ENCODE results near the gene GNMT. TPM values are rescaled to one million over a fixed set of nuclear protein-coding genes. Genes with fewer than 3 reads are reported as not detected.

Gene GNMT
- total and polyA plus RNA-seq, 10 of the 15 experiments (the other 5 are each of a cell fraction or from before 2014, with no cell fraction given) = 0.27 to 1.1 (median 0.39) TPM

DNA sequence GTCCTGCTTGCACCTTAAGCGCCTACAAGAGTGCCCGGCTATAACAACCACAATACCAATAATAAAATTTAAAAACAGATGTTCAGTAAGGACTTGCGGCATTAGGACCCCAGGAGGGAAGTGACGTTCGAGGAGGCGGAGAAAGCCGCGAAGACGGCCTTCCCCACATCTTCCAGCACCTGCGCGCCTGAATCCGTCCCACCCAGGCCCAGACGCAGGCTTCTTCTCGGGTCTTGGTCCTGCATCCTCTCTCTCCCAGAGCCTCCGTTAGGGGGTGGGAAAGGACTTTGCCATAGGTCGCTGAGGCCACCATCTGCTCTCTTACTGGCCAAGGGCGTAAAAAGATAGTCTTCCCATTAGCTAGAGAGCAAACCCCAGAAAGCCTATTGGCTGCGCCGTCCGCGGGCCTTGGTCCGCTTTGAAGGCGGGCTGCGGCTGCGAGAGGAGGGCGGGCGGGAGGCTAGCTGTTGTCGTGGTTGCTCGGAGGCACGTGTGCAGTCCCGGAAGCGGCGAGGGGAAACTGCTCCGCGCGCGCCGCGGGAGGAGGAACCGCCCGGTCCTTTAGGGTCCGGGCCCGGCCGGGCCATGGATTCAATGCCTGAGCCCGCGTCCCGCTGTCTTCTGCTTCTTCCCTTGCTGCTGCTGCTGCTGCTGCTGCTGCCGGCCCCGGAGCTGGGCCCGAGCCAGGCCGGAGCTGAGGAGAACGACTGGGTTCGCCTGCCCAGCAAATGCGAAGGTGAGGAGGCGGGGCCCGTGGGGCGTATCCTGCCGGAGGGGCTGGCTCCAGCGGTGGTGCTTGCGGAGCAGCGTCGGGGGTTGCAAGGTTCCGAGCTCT, 31.4 kb upstream of the GNMT start, which contains the start of gene CNPY3 (continued):
- TF ChIP-seq, protein P1, sequence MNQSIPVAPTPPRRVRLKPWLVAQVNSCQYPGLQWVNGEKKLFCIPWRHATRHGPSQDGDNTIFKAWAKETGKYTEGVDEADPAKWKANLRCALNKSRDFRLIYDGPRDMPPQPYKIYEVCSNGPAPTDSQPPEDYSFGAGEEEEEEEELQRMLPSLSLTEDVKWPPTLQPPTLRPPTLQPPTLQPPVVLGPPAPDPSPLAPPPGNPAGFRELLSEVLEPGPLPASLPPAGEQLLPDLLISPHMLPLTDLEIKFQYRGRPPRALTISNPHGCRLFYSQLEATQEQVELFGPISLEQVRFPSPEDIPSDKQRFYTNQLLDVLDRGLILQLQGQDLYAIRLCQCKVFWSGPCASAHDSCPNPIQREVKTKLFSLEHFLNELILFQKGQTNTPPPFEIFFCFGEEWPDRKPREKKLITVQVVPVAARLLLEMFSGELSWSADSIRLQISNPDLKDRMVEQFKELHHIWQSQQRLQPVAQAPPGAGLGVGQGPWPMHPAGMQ (IDR thresholded peaks at IDR 0.05; ENCODE audit: borderline replicate concordance) = no peak
- TF ChIP-seq, protein P2, sequence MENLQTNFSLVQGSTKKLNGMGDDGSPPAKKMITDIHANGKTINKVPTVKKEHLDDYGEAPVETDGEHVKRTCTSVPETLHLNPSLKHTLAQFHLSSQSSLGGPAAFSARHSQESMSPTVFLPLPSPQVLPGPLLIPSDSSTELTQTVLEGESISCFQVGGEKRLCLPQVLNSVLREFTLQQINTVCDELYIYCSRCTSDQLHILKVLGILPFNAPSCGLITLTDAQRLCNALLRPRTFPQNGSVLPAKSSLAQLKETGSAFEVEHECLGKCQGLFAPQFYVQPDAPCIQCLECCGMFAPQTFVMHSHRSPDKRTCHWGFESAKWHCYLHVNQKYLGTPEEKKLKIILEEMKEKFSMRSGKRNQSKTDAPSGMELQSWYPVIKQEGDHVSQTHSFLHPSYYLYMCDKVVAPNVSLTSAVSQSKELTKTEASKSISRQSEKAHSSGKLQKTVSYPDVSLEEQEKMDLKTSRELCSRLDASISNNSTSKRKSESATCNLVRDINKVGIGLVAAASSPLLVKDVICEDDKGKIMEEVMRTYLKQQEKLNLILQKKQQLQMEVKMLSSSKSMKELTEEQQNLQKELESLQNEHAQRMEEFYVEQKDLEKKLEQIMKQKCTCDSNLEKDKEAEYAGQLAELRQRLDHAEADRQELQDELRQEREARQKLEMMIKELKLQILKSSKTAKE (IDR thresholded peaks at IDR 0.05; ENCODE audit: low read depth, poor library complexity, severe bottlenecking) = peak; percentile 67
- TF ChIP-seq, protein P3, sequence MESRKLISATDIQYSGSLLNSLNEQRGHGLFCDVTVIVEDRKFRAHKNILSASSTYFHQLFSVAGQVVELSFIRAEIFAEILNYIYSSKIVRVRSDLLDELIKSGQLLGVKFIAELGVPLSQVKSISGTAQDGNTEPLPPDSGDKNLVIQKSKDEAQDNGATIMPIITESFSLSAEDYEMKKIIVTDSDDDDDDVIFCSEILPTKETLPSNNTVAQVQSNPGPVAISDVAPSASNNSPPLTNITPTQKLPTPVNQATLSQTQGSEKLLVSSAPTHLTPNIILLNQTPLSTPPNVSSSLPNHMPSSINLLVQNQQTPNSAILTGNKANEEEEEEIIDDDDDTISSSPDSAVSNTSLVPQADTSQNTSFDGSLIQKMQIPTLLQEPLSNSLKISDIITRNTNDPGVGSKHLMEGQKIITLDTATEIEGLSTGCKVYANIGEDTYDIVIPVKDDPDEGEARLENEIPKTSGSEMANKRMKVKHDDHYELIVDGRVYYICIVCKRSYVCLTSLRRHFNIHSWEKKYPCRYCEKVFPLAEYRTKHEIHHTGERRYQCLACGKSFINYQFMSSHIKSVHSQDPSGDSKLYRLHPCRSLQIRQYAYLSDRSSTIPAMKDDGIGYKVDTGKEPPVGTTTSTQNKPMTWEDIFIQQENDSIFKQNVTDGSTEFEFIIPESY (IDR thresholded peaks at IDR 0.05) = no peak
- TF ChIP-seq, protein P4, sequence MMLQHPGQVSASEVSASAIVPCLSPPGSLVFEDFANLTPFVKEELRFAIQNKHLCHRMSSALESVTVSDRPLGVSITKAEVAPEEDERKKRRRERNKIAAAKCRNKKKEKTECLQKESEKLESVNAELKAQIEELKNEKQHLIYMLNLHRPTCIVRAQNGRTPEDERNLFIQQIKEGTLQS (IDR thresholded peaks at IDR 0.05; ENCODE audit: borderline replicate concordance, extremely low read depth, low read depth, low read length) = 0 out of 2 replicates have a peak, but pooled peaks have one; percentile 18
- TF ChIP-seq RAD51 (IDR thresholded peaks at IDR 0.05) = peak; percentile 78
- TF ChIP-seq, protein P5, sequence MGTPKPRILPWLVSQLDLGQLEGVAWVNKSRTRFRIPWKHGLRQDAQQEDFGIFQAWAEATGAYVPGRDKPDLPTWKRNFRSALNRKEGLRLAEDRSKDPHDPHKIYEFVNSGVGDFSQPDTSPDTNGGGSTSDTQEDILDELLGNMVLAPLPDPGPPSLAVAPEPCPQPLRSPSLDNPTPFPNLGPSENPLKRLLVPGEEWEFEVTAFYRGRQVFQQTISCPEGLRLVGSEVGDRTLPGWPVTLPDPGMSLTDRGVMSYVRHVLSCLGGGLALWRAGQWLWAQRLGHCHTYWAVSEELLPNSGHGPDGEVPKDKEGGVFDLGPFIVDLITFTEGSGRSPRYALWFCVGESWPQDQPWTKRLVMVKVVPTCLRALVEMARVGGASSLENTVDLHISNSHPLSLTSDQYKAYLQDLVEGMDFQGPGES (IDR thresholded peaks at IDR 0.05) = peak; percentile 94
- peak; percentile 65 for TF ChIP-seq EED (IDR thresholded peaks at IDR 0.05; ENCODE audit: low read depth)
- TF ChIP-seq NFYB (IDR thresholded peaks at IDR 0.05; ENCODE audit: insufficient read depth, low read depth, low read length) = peak; percentile 100
- TF ChIP-seq TARDBP (IDR thresholded peaks at IDR 0.05; ENCODE audit: borderline replicate concordance) = no peak; the same call in 1 of the 2 replicates
- TF ChIP-seq, protein P6, sequence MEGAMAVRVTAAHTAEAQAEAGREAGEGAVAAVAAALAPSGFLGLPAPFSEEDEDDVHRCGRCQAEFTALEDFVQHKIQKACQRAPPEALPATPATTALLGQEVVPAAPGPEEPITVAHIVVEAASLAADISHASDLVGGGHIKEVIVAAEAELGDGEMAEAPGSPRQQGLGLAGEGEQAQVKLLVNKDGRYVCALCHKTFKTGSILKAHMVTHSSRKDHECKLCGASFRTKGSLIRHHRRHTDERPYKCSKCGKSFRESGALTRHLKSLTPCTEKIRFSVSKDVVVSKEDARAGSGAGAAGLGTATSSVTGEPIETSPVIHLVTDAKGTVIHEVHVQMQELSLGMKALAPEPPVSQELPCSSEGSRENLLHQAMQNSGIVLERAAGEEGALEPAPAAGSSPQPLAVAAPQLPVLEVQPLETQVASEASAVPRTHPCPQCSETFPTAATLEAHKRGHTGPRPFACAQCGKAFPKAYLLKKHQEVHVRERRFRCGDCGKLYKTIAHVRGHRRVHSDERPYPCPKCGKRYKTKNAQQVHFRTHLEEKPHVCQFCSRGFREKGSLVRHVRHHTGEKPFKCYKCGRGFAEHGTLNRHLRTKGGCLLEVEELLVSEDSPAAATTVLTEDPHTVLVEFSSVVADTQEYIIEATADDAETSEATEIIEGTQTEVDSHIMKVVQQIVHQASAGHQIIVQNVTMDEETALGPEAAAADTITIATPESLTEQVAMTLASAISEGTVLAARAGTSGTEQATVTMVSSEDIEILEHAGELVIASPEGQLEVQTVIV (IDR thresholded peaks at IDR 0.05; ENCODE audit: borderline replicate concordance, partially characterized antibody) = peak; percentile 78
- TF ChIP-seq NR2C1 (IDR thresholded peaks at IDR 0.05) = no peak
- no peak for TF ChIP-seq SPI1 (IDR thresholded peaks at IDR 0.05; ENCODE audit: borderline replicate concordance, insufficient read depth, low read depth, low read length)
- TF ChIP-seq NR2F1 (conservative IDR thresholded peaks at IDR 0.05) = peak; percentile 68
- TF ChIP-seq MYB (IDR thresholded peaks at IDR 0.05; ENCODE audit: borderline replicate concordance, low read depth, low read length) = no peak
- no peak for TF ChIP-seq TCF7 (IDR thresholded peaks at IDR 0.05; ENCODE audit: borderline replicate concordance)
